Measurements from ENCODE around the gene NDUFS4.

NDUFS4 gene

DNA sequence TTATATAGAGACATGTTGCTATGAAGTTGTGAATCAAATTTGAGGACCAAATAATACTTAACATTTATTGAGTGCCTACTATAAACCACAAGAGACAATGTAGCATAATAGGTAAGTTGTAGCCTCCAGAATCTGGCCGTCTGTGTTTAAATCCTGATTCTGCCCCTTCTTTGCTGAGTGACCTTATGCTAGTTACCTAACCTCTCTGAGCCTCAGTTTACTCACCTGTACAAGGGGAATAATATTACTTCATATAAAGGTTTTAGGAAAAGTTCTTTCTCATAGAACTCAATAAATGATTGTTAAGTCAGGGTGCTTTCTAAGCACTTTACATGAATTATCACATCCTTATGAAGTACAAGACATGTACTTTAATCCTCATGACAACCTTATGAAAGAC is 120.6 kb downstream of the NDUFS4 start:
- TF ChIP-seq POLR2AphosphoS5 (IDR thresholded peaks at IDR 0.05; ENCODE audit: low read depth, low read length) (no peak), FOXP2 (optimal IDR thresholded peaks at IDR 0.05; ENCODE audit: borderline replicate concordance, extremely low read depth, extremely low read length, insufficient read depth) (no peak), TAF1 (IDR thresholded peaks at IDR 0.05; ENCODE audit: borderline replicate concordance, insufficient read depth, low read length) (no peak), SIN3A (IDR thresholded peaks at IDR 0.05; ENCODE audit: borderline replicate concordance, insufficient read depth, low read length) (no peak)
- TF ChIP-seq, protein P1, sequence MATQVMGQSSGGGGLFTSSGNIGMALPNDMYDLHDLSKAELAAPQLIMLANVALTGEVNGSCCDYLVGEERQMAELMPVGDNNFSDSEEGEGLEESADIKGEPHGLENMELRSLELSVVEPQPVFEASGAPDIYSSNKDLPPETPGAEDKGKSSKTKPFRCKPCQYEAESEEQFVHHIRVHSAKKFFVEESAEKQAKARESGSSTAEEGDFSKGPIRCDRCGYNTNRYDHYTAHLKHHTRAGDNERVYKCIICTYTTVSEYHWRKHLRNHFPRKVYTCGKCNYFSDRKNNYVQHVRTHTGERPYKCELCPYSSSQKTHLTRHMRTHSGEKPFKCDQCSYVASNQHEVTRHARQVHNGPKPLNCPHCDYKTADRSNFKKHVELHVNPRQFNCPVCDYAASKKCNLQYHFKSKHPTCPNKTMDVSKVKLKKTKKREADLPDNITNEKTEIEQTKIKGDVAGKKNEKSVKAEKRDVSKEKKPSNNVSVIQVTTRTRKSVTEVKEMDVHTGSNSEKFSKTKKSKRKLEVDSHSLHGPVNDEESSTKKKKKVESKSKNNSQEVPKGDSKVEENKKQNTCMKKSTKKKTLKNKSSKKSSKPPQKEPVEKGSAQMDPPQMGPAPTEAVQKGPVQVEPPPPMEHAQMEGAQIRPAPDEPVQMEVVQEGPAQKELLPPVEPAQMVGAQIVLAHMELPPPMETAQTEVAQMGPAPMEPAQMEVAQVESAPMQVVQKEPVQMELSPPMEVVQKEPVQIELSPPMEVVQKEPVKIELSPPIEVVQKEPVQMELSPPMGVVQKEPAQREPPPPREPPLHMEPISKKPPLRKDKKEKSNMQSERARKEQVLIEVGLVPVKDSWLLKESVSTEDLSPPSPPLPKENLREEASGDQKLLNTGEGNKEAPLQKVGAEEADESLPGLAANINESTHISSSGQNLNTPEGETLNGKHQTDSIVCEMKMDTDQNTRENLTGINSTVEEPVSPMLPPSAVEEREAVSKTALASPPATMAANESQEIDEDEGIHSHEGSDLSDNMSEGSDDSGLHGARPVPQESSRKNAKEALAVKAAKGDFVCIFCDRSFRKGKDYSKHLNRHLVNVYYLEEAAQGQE (IDR thresholded peaks at IDR 0.05; ENCODE audit: insufficient read depth in 1 of 2, low read depth in 2 of 2, low read length in 2 of 2) = no peak

DNA sequence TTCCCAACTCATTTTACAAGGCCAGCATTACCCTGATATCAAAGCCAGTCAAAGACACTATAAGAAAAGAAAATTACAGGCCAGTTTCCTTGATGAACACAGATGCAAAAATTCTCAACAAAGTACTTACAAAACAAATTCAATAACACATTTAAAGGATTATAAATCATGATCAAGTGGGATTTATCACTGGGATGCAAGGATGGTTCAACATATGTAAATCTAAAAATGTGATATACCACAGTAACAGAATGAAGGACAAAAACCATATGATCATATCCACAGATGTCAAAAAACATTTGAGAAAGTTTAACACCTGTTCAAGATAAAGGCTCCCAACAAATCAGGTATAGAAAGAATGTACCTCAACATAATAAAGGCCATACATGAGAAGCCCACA is 130.6 kb downstream of the NDUFS4 start:
- TF ChIP-seq POLR2AphosphoS5 (IDR thresholded peaks at IDR 0.05; ENCODE audit: low read depth, low read length) (no peak), SIN3A (IDR thresholded peaks at IDR 0.05; ENCODE audit: borderline replicate concordance, insufficient read depth, low read length) (no peak), FOXP2 (optimal IDR thresholded peaks at IDR 0.05; ENCODE audit: borderline replicate concordance, extremely low read depth, extremely low read length, insufficient read depth) (no peak), TAF1 (IDR thresholded peaks at IDR 0.05; ENCODE audit: borderline replicate concordance, insufficient read depth, low read length) (no peak)
- TF ChIP-seq, protein P1 (IDR thresholded peaks at IDR 0.05; ENCODE audit: insufficient read depth in 1 of 2, low read depth in 2 of 2, low read length in 2 of 2) = no peak

DNA sequence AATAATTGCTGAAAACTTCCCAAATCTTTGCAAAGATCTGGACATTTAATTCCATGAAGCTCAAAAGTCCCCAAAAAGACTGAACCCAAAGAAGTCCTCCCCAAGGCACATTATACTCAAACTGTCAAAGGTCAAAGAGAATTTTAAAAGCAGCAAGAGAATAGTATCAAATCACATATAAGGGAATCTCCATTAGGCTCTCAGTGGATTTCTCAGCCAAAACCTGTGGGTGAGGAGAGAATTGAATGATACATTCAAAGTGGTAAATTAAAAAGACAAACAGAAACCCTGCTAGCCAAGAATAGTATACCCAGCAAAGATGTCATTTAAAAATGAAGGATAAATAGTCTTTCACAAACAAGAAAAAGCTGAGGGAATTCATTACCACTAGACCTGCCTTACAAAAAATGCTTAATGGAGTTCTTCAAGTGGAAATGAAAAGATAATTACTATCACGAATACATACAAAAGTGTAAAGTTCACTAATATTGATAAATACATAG is 134.1 kb downstream of the NDUFS4 start:
- TF ChIP-seq SIN3A (IDR thresholded peaks at IDR 0.05; ENCODE audit: borderline replicate concordance, insufficient read depth, low read length) = no peak
- TF ChIP-seq, protein P1 (IDR thresholded peaks at IDR 0.05; ENCODE audit: insufficient read depth in 1 of 2, low read depth in 2 of 2, low read length in 2 of 2) = no peak

DNA sequence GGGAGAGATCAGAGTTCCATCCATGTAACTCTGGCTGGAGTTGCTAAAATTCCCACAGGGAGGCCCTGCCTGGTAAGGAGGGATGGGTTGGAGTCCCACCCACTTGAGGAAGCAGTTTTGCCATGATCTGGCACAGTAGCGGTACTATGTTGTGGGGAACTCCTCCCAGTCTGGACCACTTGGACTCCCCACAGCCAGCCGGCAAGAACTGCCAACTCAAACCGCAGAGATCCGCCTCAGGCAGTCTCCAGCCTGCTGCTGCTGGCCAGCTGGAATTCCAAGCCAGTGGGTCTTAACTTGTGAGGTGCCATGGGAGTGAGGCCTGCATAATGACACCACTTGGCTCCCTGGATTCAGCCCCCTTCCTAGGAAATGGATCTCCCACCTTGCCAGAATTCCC is 151.9 kb downstream of the NDUFS4 start:
- TF ChIP-seq TAF1 (IDR thresholded peaks at IDR 0.05; ENCODE audit: borderline replicate concordance, insufficient read depth, low read length) = no peak
- TF ChIP-seq FOXP2 (optimal IDR thresholded peaks at IDR 0.05; ENCODE audit: borderline replicate concordance, extremely low read depth, extremely low read length, insufficient read depth) = no peak
- TF ChIP-seq, protein P1 (IDR thresholded peaks at IDR 0.05; ENCODE audit: insufficient read depth in 1 of 2, low read depth in 2 of 2, low read length in 2 of 2) = no peak
- TF ChIP-seq POLR2AphosphoS5 (IDR thresholded peaks at IDR 0.05; ENCODE audit: low read depth, low read length) = no peak
- TF ChIP-seq SIN3A (IDR thresholded peaks at IDR 0.05; ENCODE audit: borderline replicate concordance, insufficient read depth, low read length) = no peak
